ENCODE data around the gene TNIK. TPM values are rescaled to one million over a fixed set of nuclear protein-coding genes. Genes with fewer than 3 reads are reported as not detected.

The TNIK gene
- total and polyA plus RNA-seq, 2 of the 4 experiments (the other 2 are of a cell fraction), result 3.4 to 6.3 TPM

DNA sequence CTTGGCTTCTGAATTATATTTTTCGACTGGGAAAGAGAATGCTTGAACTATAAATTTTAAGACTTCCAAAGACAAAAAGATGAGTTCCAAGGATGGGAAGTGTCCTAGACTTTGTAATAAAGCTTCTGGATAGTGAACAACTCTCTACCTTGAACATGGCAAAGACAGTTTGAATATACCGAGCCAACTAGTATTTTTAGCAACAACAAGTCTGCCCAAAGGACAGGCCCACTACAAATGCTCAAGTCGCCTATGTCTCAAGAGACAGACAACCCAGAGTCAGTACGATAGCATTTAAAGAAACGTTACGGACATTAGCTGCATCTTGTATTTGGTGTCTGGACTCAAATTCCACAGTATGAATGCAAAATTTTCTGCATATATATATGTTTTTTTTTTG lies 258.4 kb downstream of the TNIK start:
- no peak overlapping the region for H4K5ac ChIP-seq (ENCODE audit: low read depth, low read length)
- CTCF ChIA-PET, result interaction anchor here (0.6 to 1.1 kb wide), 2 partner anchors 187 to 364 kb away, joined by 3 to 4 read pairs; no protein-coding TSS in a partner anchor
- POLR2A ChIA-PET (ENCODE audit: unreplicated experiment), result no interaction called here

More for the DNA sequence above, 258.4 kb downstream of the TNIK start:
- intact Hi-C loops (cut with micrococcal nuclease), result no loop called here
- TF ChIP-seq SMC3 (IDR thresholded peaks at IDR 0.05; ENCODE audit: low read depth, low read length), result no peak
- no peak for TF ChIP-seq FOS (IDR thresholded peaks at IDR 0.05; ENCODE audit: low read depth, low read length)
- TF ChIP-seq MAZ (IDR thresholded peaks at IDR 0.05; ENCODE audit: borderline replicate concordance, low read depth, low read length), result no peak
- TF ChIP-seq MXI1 (IDR thresholded peaks at IDR 0.05; ENCODE audit: borderline replicate concordance, low read depth, low read length), result no peak
- TF ChIP-seq, protein P1, sequence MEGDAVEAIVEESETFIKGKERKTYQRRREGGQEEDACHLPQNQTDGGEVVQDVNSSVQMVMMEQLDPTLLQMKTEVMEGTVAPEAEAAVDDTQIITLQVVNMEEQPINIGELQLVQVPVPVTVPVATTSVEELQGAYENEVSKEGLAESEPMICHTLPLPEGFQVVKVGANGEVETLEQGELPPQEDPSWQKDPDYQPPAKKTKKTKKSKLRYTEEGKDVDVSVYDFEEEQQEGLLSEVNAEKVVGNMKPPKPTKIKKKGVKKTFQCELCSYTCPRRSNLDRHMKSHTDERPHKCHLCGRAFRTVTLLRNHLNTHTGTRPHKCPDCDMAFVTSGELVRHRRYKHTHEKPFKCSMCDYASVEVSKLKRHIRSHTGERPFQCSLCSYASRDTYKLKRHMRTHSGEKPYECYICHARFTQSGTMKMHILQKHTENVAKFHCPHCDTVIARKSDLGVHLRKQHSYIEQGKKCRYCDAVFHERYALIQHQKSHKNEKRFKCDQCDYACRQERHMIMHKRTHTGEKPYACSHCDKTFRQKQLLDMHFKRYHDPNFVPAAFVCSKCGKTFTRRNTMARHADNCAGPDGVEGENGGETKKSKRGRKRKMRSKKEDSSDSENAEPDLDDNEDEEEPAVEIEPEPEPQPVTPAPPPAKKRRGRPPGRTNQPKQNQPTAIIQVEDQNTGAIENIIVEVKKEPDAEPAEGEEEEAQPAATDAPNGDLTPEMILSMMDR (conservative IDR thresholded peaks at IDR 0.05; ENCODE audit: low read depth, low read length), result no peak
- TF ChIP-seq RAD21 (IDR thresholded peaks at IDR 0.05; ENCODE audit: low read length), result no peak
- H3K14ac ChIP-seq (replicated peaks; ENCODE audit: low read depth, low read length), result no peak overlapping the region
- H2BK120ac ChIP-seq (ENCODE audit: low read depth, low read length), result no peak overlapping the region
- no peak for ATAC-seq (ENCODE audit: low read depth)
- H3K27me3 ChIP-seq (ENCODE audit: control insufficient read depth, insufficient read depth, low read length), result no peaks in the 10 kb centered on the region
- no peak overlapping the region for H2BK20ac ChIP-seq (ENCODE audit: low read depth, low read length)
- H2AK5ac ChIP-seq (ENCODE audit: low read depth, low read length), result no peak overlapping the region
- no peak overlapping the region for H2AK9ac ChIP-seq (replicated peaks; ENCODE audit: low read depth, low read length, poor library complexity)
- no peak overlapping the region for H3K27ac ChIP-seq (ENCODE audit: insufficient read depth, low read length)
- DNase-seq, result no peak
- H4K8ac ChIP-seq (ENCODE audit: low read depth in 2 of 2, low read length in 2 of 2), result no peak overlapping the region
- no peak overlapping the region for H2BK15ac ChIP-seq (ENCODE audit: low read depth, low read length)
- no peaks in the 10 kb centered on the region for H3K79me1 ChIP-seq (ENCODE audit: low read depth in 1 of 2, low read length in 2 of 2)
- no peak overlapping the region for H3K9ac ChIP-seq (ENCODE audit: low read depth, low read length)
- H3K36me3 ChIP-seq (ENCODE audit: control insufficient read depth, insufficient read depth, low read length), result no peaks in the 10 kb centered on the region
- no peaks in the 10 kb centered on the region for H3K4me1 ChIP-seq (ENCODE audit: control insufficient read depth, insufficient read depth, low read length)
- no peak overlapping the region for H2AFZ ChIP-seq (replicated peaks; ENCODE audit: low read length, poor library complexity)
- H2BK5ac ChIP-seq (ENCODE audit: low read depth, low read length, poor library complexity, severe bottlenecking), result no peak overlapping the region
- dilution Hi-C loops (cut with HindIII; ENCODE audit: low sequenced_read_pairs, unreplicated experiment), result no loop called here
- H3K4me3 ChIP-seq (ENCODE audit: insufficient read depth, low read depth, low read length), result no peak overlapping the region
- H3K18ac ChIP-seq (ENCODE audit: low read depth, low read length), result no peak overlapping the region
- no peak overlapping the region for H3K56ac ChIP-seq (ENCODE audit: extremely low read depth, insufficient read depth, low read length)
- no peaks in the 10 kb centered on the region for H4K20me1 ChIP-seq (ENCODE audit: insufficient read depth, low read length)
- in situ Hi-C loops (cut with MboI; ENCODE audit: low sequenced_read_pairs), result no loop called here
- no peak overlapping the region for H3K23ac ChIP-seq (ENCODE audit: low read depth, low read length)
- no peak overlapping the region for H3K4ac ChIP-seq (ENCODE audit: low read depth, low read length)
- no peak overlapping the region for H3K4me2 ChIP-seq (ENCODE audit: low read depth, low read length)
- BruUV-seq (replicated peaks), result no TSS peak
- no peaks in the 10 kb centered on the region for H3K9me3 ChIP-seq (ENCODE audit: control insufficient read depth, insufficient read depth, low read length)
- no peak overlapping the region for H4K91ac ChIP-seq (ENCODE audit: insufficient read depth, low read depth, low read length)
- no peaks in the 10 kb centered on the region for H3K9me1 ChIP-seq (ENCODE audit: insufficient read depth, low read length)
- no CpG with 5 or more reads among the region's 6 CpGs for WGBS, 2 experiments (ENCODE audit: extremely low coverage in 2 of 2, insufficient read length in 1 of 2)

All from IMR-90 (cell line).